HG03135 (cell line): ENCODE data around the gene ZNF385B.

Experiments
- ATAC-seq: cut with Tn5 transposase; IDR thresholded peaks from one replicate; pipeline ENCODE4 v1.9.1; 2021; ENCODE audit warnings: mild to moderate bottlenecking, moderate library complexity; ENCODE audit not compliant: unreplicated experiment

The ZNF385B gene

GRCh38 chr2:179857236-179857635, 4.2 kb downstream of the ZNF385B start:
- no peak for ATAC-seq

- ATAC-seq = no peak
Measured at GRCh38 chr2:179856205-179856604, 5.2 kb downstream of the ZNF385B start.

GRCh38 chr2:179855673-179856072, 5.7 kb downstream of the ZNF385B start:
- ATAC-seq = no peak

GRCh38 chr2:179854891-179855290, 6.5 kb downstream of the ZNF385B start:
- no peak for ATAC-seq

GRCh38 chr2:179853108-179853507, 8.3 kb downstream of the ZNF385B start:
- ATAC-seq = no peak

GRCh38 chr2:179850188-179850587, 11.2 kb downstream of the ZNF385B start:
- no peak for ATAC-seq

GRCh38 chr2:179849719-179850118, 11.7 kb downstream of the ZNF385B start:
- no peak for ATAC-seq

GRCh38 chr2:179843541-179843940, 17.9 kb downstream of the ZNF385B start:
- no peak for ATAC-seq

- ATAC-seq = no peak
Measured at GRCh38 chr2:179842498-179843153, 18.8 kb downstream of the ZNF385B start.

- no peak for ATAC-seq
Measured at GRCh38 chr2:179840840-179841239, 20.6 kb downstream of the ZNF385B start.

- no peak for ATAC-seq
Measured at GRCh38 chr2:179837408-179837807, 24.0 kb downstream of the ZNF385B start.

GRCh38 chr2:179830043-179830787, 31.2 kb downstream of the ZNF385B start:
- no peak for ATAC-seq

GRCh38 chr2:179826297-179826696, 35.1 kb downstream of the ZNF385B start:
- no peak for ATAC-seq

- no peak for ATAC-seq
Measured at GRCh38 chr2:179825494-179825893, 35.9 kb downstream of the ZNF385B start.

- ATAC-seq = no peak
Measured at GRCh38 chr2:179824961-179825360, 36.5 kb downstream of the ZNF385B start.

- no peak for ATAC-seq
Measured at GRCh38 chr2:179822540-179822939, 38.9 kb downstream of the ZNF385B start.

GRCh38 chr2:179818546-179818945, 42.9 kb downstream of the ZNF385B start:
- no peak for ATAC-seq

- ATAC-seq = no peak
Measured at GRCh38 chr2:179817181-179817841, 44.1 kb downstream of the ZNF385B start.

- ATAC-seq = no peak
Measured at GRCh38 chr2:179814050-179814449, 47.4 kb downstream of the ZNF385B start.

GRCh38 chr2:179812501-179812900, 48.9 kb downstream of the ZNF385B start:
- ATAC-seq = no peak

GRCh38 chr2:179811042-179811441, 50.4 kb downstream of the ZNF385B start:
- ATAC-seq = no peak

GRCh38 chr2:179809606-179810005, 51.8 kb downstream of the ZNF385B start:
- ATAC-seq = no peak
